Measurements from ENCODE around the gene HPX.

Gene HPX

DNA sequence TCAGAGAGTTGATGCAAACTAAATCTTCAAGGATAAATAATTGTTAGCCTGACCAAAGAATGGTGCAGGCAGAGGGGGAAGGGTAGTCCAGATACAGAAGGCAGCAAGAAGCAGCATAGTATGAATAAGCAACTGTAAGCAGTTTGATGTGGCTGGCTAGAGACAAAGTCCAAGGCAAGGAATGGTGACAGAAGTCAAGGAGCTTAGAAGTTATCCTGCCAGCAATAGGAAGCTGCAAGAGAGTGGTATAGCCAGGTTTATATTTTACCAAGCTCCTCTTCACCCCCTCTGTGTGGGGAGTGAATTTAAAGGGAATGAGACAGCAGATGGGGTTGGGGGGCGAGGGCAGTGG lies 18.3 kb upstream of the HPX start:
- FAIRE-seq: no peak

DNA sequence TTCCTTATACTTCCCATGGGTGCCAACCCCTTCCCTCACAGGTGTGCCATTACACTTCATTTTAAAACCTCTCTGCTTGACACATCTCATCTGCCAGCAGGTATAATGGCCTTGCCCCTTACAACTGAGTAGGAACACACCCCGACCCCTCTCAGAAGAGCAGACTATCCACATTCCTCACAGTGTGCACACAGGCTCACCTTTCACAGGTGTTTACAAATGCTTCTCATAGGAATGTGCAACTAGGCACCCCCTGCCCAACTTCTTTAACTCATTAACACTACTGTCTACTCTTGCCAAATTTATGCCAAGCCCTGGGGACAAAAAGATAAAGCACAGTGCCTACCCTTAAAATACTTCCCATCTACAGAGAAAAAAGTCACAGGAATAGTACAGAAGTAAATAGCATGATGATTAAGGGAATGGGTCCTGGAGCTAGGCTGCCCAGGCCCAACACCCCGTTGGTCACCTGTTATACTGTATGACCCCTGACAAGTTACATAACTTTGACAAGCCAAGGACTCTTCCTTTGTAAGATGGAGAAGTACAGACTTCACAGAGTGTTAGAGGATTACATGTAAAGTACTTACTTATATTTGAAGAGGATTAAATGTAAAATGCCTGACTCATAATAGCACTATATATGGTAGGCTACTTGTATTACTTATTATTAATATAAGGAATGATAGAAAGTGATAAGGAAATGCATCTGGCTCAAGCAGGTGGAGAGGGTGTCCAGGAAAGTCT lies 17.7 kb upstream of the HPX start:
- no peak for FAIRE-seq

DNA sequence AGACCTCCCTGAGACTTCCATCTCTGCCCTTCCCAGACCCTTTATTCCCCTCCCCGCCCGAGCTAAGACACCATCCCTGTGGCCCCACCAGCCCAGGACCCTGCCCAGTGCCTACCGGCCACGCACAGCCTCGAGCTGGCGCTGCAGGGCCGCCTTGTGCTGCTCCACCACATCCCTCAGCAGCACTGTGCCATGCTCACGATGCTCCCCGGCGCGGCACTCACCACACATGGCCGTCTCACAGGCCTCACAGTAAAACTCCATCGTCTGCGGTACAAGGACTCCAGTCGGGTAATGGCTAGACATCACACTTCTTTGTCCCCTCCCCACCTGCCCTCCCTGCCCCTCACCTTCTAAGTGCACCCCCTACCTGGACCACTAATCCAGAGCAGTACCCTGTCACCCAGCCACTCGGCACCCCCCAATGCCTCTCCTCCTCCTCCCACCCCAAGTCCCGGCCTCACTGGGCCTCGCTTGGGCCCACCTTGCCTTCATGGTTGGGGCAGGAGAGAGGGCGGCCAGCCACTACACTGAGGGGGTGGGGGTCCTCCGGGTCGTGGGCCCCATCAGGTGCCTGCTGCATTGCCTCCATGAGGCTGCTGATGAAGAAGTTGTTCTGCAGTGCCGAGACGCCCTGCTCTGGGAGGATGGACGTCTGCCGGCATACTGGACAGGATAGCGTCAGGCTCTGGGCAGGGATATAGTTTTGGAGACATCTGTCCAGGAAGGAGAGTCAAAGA lies 17.0 kb upstream of the HPX start:
- no peak for FAIRE-seq

GRCh38 chr11:6456361-6457073 lies 15.7 kb upstream of the HPX start:
- FAIRE-seq: no peak

- FAIRE-seq: no peak
These were observed 14.3 kb upstream of the HPX start for GRCh38 chr11:6455070-6455469.

DNA sequence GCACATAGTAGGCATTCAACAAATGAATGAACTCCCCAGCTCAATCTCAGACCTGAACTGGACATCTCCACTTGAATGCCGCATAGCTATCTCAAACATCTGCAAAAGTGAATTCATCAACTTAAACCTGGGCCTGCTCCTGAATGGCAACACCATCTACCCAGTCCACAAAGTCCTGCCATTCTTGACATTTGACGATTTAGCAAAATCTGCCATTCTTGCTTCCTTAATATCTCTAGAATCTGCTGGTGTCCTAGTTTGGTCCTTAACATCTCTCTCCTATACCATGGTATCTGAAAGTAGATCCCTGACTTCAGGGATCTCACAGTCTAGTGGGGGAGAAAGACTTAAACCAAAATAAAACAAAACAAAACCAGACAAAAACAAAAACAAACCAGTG lies 12.4 kb upstream of the HPX start:
- FAIRE-seq: no peak

GRCh38 chr11:6452219-6452618 lies 11.4 kb upstream of the HPX start:
- no peak for FAIRE-seq

GRCh38 chr11:6448574-6448973 lies 7.8 kb upstream of the HPX start:
- FAIRE-seq: no peak

- no peak for FAIRE-seq
These were observed 2.6 kb upstream of the HPX start for GRCh38 chr11:6443269-6444003.

- FAIRE-seq: no peak
These were observed 1.7 kb upstream of the HPX start for GRCh38 chr11:6442441-6442840.

DNA sequence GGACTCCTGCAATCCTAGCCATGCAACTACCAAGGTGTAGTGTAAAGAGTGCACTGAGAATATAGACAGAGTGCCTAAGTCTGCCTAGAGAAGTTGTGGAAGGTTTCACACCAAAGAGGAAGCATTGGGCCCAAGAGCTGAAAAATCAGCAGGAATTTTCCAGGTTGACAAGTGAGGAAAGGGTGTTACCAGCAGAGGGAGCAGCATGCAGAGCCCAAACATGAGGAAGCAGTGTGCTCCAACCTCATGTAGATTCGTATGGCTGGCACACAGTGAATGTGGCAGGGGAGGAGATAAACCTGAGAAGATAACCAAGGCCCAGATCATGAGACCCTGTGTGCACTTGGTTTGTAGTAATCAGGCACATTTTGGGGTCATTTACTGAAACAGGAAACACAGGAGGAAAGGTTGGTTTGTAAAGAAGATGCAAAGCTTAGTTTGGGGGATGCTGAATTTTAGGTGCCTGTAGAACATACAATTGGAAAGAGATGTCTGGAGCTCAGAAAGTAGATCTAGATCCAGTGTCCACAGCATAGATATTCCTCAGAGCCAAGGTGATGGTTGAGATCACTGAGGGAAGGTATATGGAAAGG lies 1.7 kb downstream of the HPX start:
- no peak for FAIRE-seq

- FAIRE-seq: no peak
These were observed 2.8 kb downstream of the HPX start for GRCh38 chr11:6437993-6438392.

GRCh38 chr11:6437423-6437822 lies 3.4 kb downstream of the HPX start:
- no peak for FAIRE-seq

DNA sequence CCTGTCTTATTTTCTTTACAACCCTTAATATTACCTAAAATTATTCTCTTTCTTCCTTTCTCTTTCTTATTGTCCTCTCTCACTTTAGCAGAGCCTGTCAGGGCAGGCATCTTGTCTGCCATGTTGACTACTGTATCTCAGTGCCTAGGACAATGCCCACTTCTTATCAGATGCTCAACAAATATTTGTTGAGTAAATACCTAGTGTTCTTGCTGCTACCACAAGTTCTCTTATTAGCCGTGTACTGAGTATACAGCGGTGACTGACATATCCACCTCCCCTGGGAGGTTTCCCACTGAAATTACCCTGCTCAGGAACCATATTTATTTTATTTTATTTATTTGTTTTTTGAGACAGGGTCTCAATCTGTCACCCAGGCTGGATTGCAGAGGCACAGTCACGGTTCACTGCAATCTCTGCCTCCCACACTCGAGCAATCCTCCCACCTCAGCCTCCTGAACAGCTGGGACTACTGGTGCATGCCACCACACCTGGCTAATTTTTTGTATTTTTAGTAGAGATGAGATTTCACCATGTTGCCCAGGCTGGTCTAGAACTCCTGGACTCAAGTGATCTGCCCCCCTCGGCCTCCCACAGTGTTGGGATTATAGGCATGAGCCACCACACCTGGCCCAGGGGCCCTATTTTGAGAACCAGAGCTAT lies 6.7 kb downstream of the HPX start:
- no peak for FAIRE-seq

- no peak for FAIRE-seq
These were observed 8.9 kb downstream of the HPX start for GRCh38 chr11:6431861-6432260.

DNA sequence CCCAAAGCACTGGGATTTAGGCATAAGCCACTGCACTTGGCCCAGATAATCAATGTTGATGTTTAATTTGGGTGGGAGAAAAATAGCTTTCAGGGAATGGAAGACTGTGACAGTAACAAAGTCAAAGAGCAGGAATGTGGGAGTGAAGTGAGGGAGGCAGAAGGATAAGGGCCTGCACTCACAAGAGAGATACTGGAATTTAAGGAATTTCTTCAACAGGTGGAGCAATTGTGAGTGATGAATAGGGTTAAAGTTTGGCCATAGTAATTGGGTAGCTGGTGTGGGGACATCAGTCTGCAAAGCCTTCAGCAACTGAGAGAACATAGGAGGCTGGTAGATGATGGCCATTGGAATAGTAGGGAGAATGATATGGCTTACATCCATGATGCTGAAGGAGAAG lies 13.3 kb downstream of the HPX start:
- FAIRE-seq: no peak

DNA sequence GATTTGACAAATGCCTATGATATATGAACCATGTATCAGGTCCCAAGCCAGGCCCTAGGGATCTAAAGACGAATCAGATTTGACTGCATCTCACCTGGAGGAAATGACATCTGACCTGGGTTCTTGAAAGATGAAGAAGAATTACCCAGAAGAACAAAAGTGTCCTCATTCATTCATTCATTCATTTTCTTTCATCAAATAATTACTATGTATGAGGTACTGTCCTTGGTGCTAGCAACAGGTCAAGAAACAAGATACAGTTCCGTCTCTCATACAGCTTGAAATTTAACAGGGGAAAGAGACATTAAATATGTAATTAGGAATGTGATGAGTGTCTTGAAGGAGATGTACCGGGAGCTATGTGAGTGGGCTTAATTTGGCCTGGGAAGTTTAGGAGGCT lies 20.1 kb downstream of the HPX start:
- FAIRE-seq: no peak

DNA sequence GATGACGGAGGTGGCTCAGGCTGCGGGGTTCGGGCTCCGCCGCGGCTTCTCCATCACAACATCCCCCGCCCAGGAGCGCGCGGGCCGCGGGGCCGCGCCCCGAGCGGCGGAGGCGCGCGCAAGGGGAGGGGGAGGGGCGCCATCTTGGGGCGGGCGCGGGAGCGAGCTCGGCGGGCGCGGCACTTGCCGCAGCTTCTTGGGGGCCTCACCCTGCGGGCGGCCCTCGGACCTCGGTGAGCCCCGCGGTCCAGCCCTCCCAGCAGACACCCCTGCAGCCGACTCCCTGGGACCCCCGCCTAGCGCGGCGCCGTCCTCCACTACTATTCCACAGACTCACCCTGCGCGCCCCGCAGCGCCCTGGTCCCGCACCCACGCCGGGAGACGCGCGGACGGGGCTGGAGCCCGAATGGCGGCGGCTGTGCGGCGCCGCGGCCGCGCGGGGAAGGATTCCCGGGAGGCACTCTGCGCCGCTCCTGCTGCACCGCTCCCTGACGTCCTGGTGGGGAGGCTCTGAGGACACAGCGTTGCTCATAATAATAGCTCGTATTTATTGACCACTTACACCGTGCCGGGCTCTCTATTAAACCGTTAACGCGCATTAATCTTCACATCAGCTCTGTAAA lies 21.7 kb downstream of the HPX start, which contains the start of gene APBB1:
TSS of gene APBB1 (minus strand) at position 86 of the 623 bp plus-strand sequence. CDS start 7,747 bp downstream, outside the sequence.
- FAIRE-seq: no peak

DNA sequence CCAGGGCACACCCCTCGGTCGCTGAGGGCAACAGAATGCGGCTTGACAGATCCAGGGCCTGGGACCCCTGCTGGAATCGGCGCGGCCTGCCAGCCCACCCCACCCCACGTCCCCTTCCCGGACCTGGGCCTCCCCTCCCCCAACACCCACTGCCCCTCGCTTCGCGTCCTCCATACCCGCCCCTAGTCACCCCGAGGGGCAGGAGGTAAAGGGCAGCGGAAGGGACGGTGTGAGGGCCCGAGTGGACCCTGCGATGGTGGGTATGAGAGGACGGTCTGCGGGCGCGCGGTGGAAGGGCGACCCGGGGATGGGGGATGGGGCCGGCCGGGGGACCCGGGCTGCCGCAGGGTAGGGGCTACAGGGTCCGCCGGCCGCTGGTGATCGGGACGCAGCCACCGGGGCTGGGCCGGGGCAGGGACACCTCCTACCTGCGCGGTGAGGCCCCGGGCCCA lies 22.2 kb downstream of the HPX start:
- FAIRE-seq: no peak

DNA sequence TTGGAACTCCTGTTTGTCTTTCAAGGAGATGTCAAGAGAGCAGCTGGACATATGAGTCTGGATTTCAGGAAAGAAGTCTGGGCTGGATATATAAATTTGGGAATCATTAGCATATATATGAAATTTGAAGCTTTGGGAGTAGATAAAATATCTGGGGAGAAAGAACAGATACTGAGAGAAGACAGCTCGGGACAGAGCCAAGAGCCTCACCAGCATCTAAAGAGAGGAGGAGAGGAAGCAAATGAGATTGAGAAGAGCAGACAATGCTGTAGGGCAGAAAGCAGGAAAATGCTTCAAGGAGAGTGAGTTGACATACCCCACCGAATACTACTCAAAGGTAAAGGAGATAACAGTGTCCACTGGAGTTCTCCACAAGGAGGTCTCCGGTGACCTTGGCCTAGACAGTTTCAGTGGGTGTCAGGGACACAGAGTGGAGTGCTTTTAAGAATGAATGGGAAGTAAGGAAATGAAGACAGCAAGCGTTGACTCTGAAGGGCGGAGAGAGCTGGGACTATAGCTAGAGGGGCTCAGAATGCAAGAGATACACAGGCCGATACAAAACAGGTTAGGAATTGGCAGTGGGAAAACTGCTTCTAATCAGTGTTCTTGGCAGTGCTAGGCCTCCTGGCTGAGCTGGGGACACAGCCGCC lies 22.8 kb downstream of the HPX start:
- FAIRE-seq: no peak

DNA sequence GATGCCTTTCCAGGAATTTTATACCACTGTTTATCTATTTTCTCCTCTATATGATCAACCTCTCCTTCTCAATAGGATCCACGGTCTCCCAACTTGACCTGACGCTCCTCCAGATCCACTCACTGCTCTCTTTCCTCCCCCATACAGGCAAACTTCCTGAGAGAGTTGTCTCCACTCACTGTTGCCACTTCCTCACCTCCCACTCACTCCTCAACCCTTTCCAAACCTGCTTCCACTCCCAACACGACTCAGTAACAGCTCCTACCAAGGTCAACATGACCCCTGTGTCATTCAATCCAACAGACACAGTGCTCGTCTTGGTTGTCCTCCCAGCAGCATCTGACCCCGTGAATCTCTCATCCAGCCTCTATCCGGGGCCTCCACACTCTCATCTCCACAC lies 25.0 kb downstream of the HPX start:
- FAIRE-seq: no peak

Measured in endometrium (tissue), 2 donors.